A172 (cell line): ENCODE data around the gene DSN1. TPM values are rescaled to one million over a fixed set of nuclear protein-coding genes. Genes with fewer than 3 reads are reported as not detected.

Experiments used
- DNase-seq: peaks from one replicate; pipeline ENCODE4 v3.0.0-alpha.2; 2015; ENCODE audit warnings: low spot score
- total RNA-seq: library from RNA; depleted of rRNA; stranded (reverse); fragments of >200 nt; shearing (Covaris generic); gene quantifications from 2 replicates; pipeline ENCODE4 v1.2.3, GENCODE V29; 2014

The DSN1 gene
- total RNA-seq, 1 experiment from 2014 or later = 66.7 TPM

GRCh38 chr20:36796117-36796516 is 22.6 kb upstream of the DSN1 start:
- no peak for DNase-seq

GRCh38 chr20:36795691-36796090 is 22.1 kb upstream of the DSN1 start:
- DNase-seq = no peak

GRCh38 chr20:36794116-36794474 is 20.5 kb upstream of the DSN1 start:
- DNase-seq = no peak

- DNase-seq = no peak
These were observed 19.9 kb upstream of the DSN1 start for GRCh38 chr20:36793294-36794115.

GRCh38 chr20:36792422-36792821 is 18.9 kb upstream of the DSN1 start:
- DNase-seq = peak; percentile 89

GRCh38 chr20:36791862-36792261 is 18.3 kb upstream of the DSN1 start:
- no peak for DNase-seq

GRCh38 chr20:36786663-36787062 is 13.1 kb upstream of the DSN1 start:
- DNase-seq = no peak

GRCh38 chr20:36786246-36786645 is 12.7 kb upstream of the DSN1 start:
- no peak for DNase-seq

GRCh38 chr20:36785308-36785707 is 11.7 kb upstream of the DSN1 start:
- DNase-seq = no peak

- no peak for DNase-seq
These were observed 11.3 kb upstream of the DSN1 start for GRCh38 chr20:36784900-36785299.

- no peak for DNase-seq
These were observed 10.6 kb upstream of the DSN1 start for GRCh38 chr20:36784116-36784515.

GRCh38 chr20:36779656-36780025 is 6.1 kb upstream of the DSN1 start:
- DNase-seq = no peak

GRCh38 chr20:36778831-36779655 is 5.5 kb upstream of the DSN1 start:
- no peak for DNase-seq

GRCh38 chr20:36777576-36777975 is 4.0 kb upstream of the DSN1 start:
- DNase-seq = no peak

- DNase-seq = no peak
These were observed 3.6 kb upstream of the DSN1 start for GRCh38 chr20:36777167-36777566.

GRCh38 chr20:36775826-36776225 is 2.3 kb upstream of the DSN1 start:
- DNase-seq = no peak

GRCh38 chr20:36775196-36775595 is 1.6 kb upstream of the DSN1 start:
- no peak for DNase-seq

- DNase-seq = no peak
These were observed 411 bp downstream of the DSN1 start for GRCh38 chr20:36773107-36773596.

GRCh38 chr20:36770680-36771079 is 2.9 kb downstream of the DSN1 start:
- no peak for DNase-seq

GRCh38 chr20:36768768-36769430 is 4.7 kb downstream of the DSN1 start:
- DNase-seq = no peak

- DNase-seq = no peak
These were observed 12.4 kb downstream of the DSN1 start for GRCh38 chr20:36761125-36761524.

- no peak for DNase-seq
These were observed 12.9 kb downstream of the DSN1 start for GRCh38 chr20:36760647-36761046.
